H9 (cell line): ENCODE measurements around the gene MSL1. TPM values are rescaled to one million over a fixed set of nuclear protein-coding genes. Genes with fewer than 3 reads are reported as not detected.

ENCODE experiments used
- DNase-seq: peaks from one replicate; pipeline ENCODE4 v3.0.0-alpha.2; 2017
- H2AFZ ChIP-seq: one replicate; pipeline ENCODE4 v1.6.1; 2013; ENCODE audit warnings: mild to moderate bottlenecking, low read length, control low read depth, moderate library complexity
- H2AK5ac ChIP-seq: 2 replicates; pipeline ENCODE4 v1.6.1; 2013; ENCODE audit warnings: low read length, control low read depth, mixed read lengths; ENCODE audit not compliant: insufficient read length
- H2BK120ac ChIP-seq: one replicate; pipeline ENCODE4 v1.6.1; 2013; ENCODE audit warnings: low read depth, mild to moderate bottlenecking, low read length, control low read depth, inconsistent platforms; ENCODE audit not compliant: poor library complexity, severe bottlenecking
- H2BK12ac ChIP-seq: 2 replicates; pipeline ENCODE4 v1.6.1; 2013; ENCODE audit warnings: low read length, control low read depth, mixed read lengths, low read depth; ENCODE audit not compliant: insufficient read length
- H2BK15ac ChIP-seq: 2 replicates; pipeline ENCODE4 v1.6.1; 2013; ENCODE audit warnings: low read depth, low read length, control low read depth
- H2BK20ac ChIP-seq: one replicate; pipeline ENCODE4 v1.6.1; 2013; ENCODE audit warnings: low read depth, mild to moderate bottlenecking, low read length, control low read depth, inconsistent platforms; ENCODE audit not compliant: poor library complexity, severe bottlenecking
- H2BK5ac ChIP-seq: 2 replicates; pipeline ENCODE4 v1.6.1; 2013; ENCODE audit warnings: low read length, control low read depth, mixed read lengths; ENCODE audit not compliant: insufficient read length
- H3K14ac ChIP-seq: 2 replicates; pipeline ENCODE4 v1.6.1; 2013; ENCODE audit warnings: low read length, control low read depth; ENCODE audit not compliant: insufficient read depth
- H3K18ac ChIP-seq: 2 replicates; pipeline ENCODE4 v1.6.1; 2013; ENCODE audit warnings: low read depth, mild to moderate bottlenecking, mixed read lengths, low read length, control low read depth; ENCODE audit not compliant: insufficient read length
- H3K23ac ChIP-seq: 2 replicates; pipeline ENCODE4 v1.6.1; 2013; ENCODE audit warnings: low read length, control low read depth, mixed read lengths, low read depth; ENCODE audit not compliant: insufficient read length
- H3K23me2 ChIP-seq: 2 replicates; pipeline ENCODE4 v1.6.1; 2013; ENCODE audit warnings: low read depth, mild to moderate bottlenecking, mixed read lengths, low read length, control low read depth; ENCODE audit not compliant: insufficient read length, poor library complexity, severe bottlenecking
- H3K27ac ChIP-seq: 2 replicates; pipeline ENCODE4 v1.5.1; 2013; ENCODE audit warnings: low read length, control low read depth, mixed read lengths, low read depth; ENCODE audit not compliant: insufficient read length
- H3K27me3 ChIP-seq: 2 replicates; pipeline ENCODE4 v1.6.1; 2013; ENCODE audit warnings: low read length, control low read depth, inconsistent platforms; ENCODE audit not compliant: insufficient read depth
- H3K4ac ChIP-seq: 2 replicates; pipeline ENCODE4 v1.6.1; 2013; ENCODE audit warnings: low read depth, mild to moderate bottlenecking, control low read depth, inconsistent platforms, low read length, moderate library complexity
- H3K4me1 ChIP-seq: 2 replicates; pipeline ENCODE4 v1.6.1; 2013; ENCODE audit warnings: low read length, control low read depth, inconsistent platforms; ENCODE audit not compliant: insufficient read depth
- H3K4me2 ChIP-seq: 2 replicates; pipeline ENCODE4 v1.6.1; 2013; ENCODE audit warnings: low read length, control low read depth, mixed read lengths; ENCODE audit not compliant: insufficient read length, insufficient read depth
- H3K56ac ChIP-seq: 2 replicates; pipeline ENCODE4 v1.6.1; 2013; ENCODE audit warnings: low read depth, mild to moderate bottlenecking, mixed read lengths, low read length, control low read depth; ENCODE audit not compliant: insufficient read length
- H3K79me1 ChIP-seq: 2 replicates; pipeline ENCODE4 v1.6.1; 2013; ENCODE audit warnings: low read depth, mild to moderate bottlenecking, moderate library complexity, low read length, control low read depth, inconsistent platforms; ENCODE audit not compliant: insufficient read depth, poor library complexity, severe bottlenecking
- H3K79me2 ChIP-seq: 2 replicates; pipeline ENCODE4 v1.6.1; 2013; ENCODE audit warnings: low read length, control low read depth, inconsistent platforms; ENCODE audit not compliant: insufficient read depth
- H3K9ac ChIP-seq: 2 replicates; pipeline ENCODE4 v1.6.1; 2013; ENCODE audit warnings: low read length, control low read depth, mixed read lengths; ENCODE audit not compliant: insufficient read length; ENCODE audit errors: extremely low read depth
- H3K9me3 ChIP-seq: one replicate; pipeline ENCODE4 v1.6.1; 2013; ENCODE audit warnings: low read depth, low read length, inconsistent platforms; ENCODE audit not compliant: control insufficient read depth
- H3T11ph ChIP-seq: one replicate; pipeline ENCODE4 v1.6.1; 2013; ENCODE audit warnings: mild to moderate bottlenecking, low read length, control low read depth, inconsistent platforms
- H4K20me1 ChIP-seq: one replicate; pipeline ENCODE4 v1.6.1; 2013; ENCODE audit not compliant: control insufficient read depth, insufficient read length, insufficient read depth
- H4K5ac ChIP-seq: 2 replicates; pipeline ENCODE4 v1.6.1; 2013; ENCODE audit warnings: low read depth, mild to moderate bottlenecking, mixed read lengths, low read length, control low read depth; ENCODE audit not compliant: insufficient read length
- H4K8ac ChIP-seq: replicated peaks from 2 replicates; pipeline ENCODE4 v1.6.1; 2013; ENCODE audit warnings: low read length, control low read depth, mixed read lengths, low read depth; ENCODE audit not compliant: insufficient read length
- H4K91ac ChIP-seq: 2 replicates; pipeline ENCODE4 v1.6.1; 2013; ENCODE audit warnings: low read depth, mild to moderate bottlenecking, moderate library complexity, mixed read lengths, low read length, control low read depth; ENCODE audit not compliant: insufficient read length
- H3K27ac Mint-ChIP-seq, 3 experiments: 2 replicates in 2 of 3; 3 replicates in 1 of 3; pipeline ENCODE4 v1.8.0; 2020 to 2021; ENCODE audit warnings: mixed read lengths in 3 of 3, mild to moderate bottlenecking in 1 of 3, moderate library complexity in 1 of 3
- H3K27me3 Mint-ChIP-seq: 2 replicates; pipeline ENCODE4 v1.8.0; 2021; ENCODE audit warnings: low read depth, mild to moderate bottlenecking, moderate library complexity, mixed read lengths
- H3K36me3 Mint-ChIP-seq, 3 experiments: 2 replicates in 2 of 3; 3 replicates in 1 of 3; pipeline ENCODE4 v1.8.0; 2020 to 2021; ENCODE audit warnings: low read depth in 3 of 3, mixed read lengths in 3 of 3; ENCODE audit not compliant: insufficient read depth in 1 of 3
- H3K4me1 Mint-ChIP-seq, 2 experiments: 2 replicates each; pipeline ENCODE4 v1.8.0; 2020; ENCODE audit warnings: mixed read lengths in 2 of 2
- H3K4me3 Mint-ChIP-seq, 2 experiments: 2 replicates in 1 of 2; 3 replicates in 1 of 2; pipeline ENCODE4 v1.8.0; 2020 to 2021; ENCODE audit warnings: mild to moderate bottlenecking in 2 of 2, mixed read lengths in 2 of 2, moderate library complexity in 1 of 2
- H3K9me3 Mint-ChIP-seq, 2 experiments: 2 replicates in 1 of 2; 3 replicates in 1 of 2; pipeline ENCODE4 v1.8.0; 2020; ENCODE audit warnings: mild to moderate bottlenecking in 2 of 2, mixed read lengths in 2 of 2, moderate library complexity in 1 of 2
- WGBS: extraction: QIAGEN DNeasy Blood & Tissue Kit; methylation state at CpG from one replicate; pipeline ENCODE4 v1.1.7; 2013; ENCODE audit warnings: missing lambda C conversion rate, low lambda C conversion rate, mixed read lengths; ENCODE audit not compliant: insufficient read length; ENCODE audit errors: extremely low coverage; 5-methylcytosine and 5-hydroxymethylcytosine counted together
- total RNA-seq: library from RNA; stranded (reverse); gene quantifications from 2 replicates; pipeline ENCODE4 v1.2.1, GENCODE V29; 2021
- TF ChIP-seq, protein P1 (sequence below): fragments of 200-600 bp; sonication (generic); conservative IDR thresholded peaks from 3 replicates; pipeline ENCODE4 v1.8.0; 2021; ENCODE audit warnings: antibody characterized with exemption, mild to moderate bottlenecking

Gene MSL1
- total RNA-seq, 1 experiment from 2014 or later, result 105 TPM

DNA sequence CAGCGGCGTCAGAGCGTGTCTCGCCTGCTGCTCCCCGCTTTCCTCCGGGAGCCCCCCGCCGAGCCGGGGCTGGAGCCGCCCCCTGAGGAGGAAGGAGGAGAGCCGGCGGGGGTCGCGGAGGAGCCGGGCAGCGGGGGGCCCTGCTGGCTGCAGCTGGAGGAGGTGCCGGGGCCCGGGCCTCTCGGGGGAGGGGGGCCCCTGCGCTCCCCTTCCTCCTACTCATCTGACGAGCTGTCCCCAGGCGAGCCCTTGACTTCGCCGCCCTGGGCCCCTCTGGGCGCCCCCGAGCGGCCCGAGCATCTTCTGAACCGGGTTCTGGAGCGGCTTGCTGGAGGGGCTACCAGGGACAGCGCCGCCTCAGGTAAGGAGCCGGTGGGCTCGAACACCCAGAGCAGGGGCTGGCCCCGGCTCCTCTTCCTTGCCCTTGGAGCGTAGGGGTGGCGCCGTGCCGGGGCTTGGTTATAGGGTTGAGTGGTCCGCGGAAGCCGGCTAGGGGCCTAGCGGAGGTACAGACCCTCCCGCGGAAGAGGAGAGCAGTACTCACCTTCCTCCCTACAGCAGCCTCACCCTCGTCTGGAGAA is 56.3 kb downstream of the MSL1 start:
- Histone ChIP-seq H4K91ac (no peak overlapping the region), H4K8ac (no peak overlapping the region), H3T11ph (no peak overlapping the region), H2BK20ac (no peak overlapping the region), H2BK15ac (no peak overlapping the region), H3K23ac (no peak overlapping the region), H3K27ac (no peak overlapping the region), H2BK5ac (no peak overlapping the region), H3K23me2 (no peaks in the 10 kb centered on the region), H2BK12ac (no peak overlapping the region), H2AFZ (no peak overlapping the region), H3K14ac (no peak overlapping the region), H3K4me1 (peaks cover 5% of the 10 kb centered on the region; the same call in 1 of the 2 replicates), H3K18ac (no peak overlapping the region), H3K79me1 (no peaks in the 10 kb centered on the region), H4K20me1 (peaks cover 2% of the 10 kb centered on the region), H4K5ac (no peak overlapping the region), H2AK5ac (no peak overlapping the region), H3K27me3 (no peaks in the 10 kb centered on the region; the same call in 1 of the 2 replicates), H3K56ac (no peak overlapping the region), H2BK120ac (no peak overlapping the region), H3K9me3 (no peaks in the 10 kb centered on the region), H3K79me2 (no peaks in the 10 kb centered on the region), H3K9ac (no peak overlapping the region), H3K4me2 (peak overlapping the region; percentile 1), H3K4ac (no peak overlapping the region)
- Mint-ChIP-seq H3K4me3 (peak overlapping the region; percentile 51 to 70), H3K27ac (no peak overlapping the region), H3K4me1 (peaks cover 25 to 33% of the 10 kb centered on the region in 2 experiments), H3K36me3 (peaks cover 15 to 34% (median 23%) of the 10 kb centered on the region in 3 experiments), H3K9me3 (no peaks in the 10 kb centered on the region), H3K27me3 (no peaks in the 10 kb centered on the region; the same call in 1 of the 2 replicates)
- no CpG with 5 or more reads among the region's 46 CpGs for WGBS
- peak; percentile 80 for DNase-seq
- TF ChIP-seq, protein P1, sequence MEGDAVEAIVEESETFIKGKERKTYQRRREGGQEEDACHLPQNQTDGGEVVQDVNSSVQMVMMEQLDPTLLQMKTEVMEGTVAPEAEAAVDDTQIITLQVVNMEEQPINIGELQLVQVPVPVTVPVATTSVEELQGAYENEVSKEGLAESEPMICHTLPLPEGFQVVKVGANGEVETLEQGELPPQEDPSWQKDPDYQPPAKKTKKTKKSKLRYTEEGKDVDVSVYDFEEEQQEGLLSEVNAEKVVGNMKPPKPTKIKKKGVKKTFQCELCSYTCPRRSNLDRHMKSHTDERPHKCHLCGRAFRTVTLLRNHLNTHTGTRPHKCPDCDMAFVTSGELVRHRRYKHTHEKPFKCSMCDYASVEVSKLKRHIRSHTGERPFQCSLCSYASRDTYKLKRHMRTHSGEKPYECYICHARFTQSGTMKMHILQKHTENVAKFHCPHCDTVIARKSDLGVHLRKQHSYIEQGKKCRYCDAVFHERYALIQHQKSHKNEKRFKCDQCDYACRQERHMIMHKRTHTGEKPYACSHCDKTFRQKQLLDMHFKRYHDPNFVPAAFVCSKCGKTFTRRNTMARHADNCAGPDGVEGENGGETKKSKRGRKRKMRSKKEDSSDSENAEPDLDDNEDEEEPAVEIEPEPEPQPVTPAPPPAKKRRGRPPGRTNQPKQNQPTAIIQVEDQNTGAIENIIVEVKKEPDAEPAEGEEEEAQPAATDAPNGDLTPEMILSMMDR, result peak; percentile 43
